IPS-18a (cell line): ENCODE data around the gene UGGT1.
"Not testable (repeated sequence)": the region's sequence is repeated elsewhere in the genome, so short reads cannot be mapped to it uniquely, and the experiment has no call there.

Experiments
- H3K27ac ChIP-seq: one replicate; pipeline ENCODE4 v1.5.1; 2013; ENCODE audit warnings: low read length
- H3K27me3 ChIP-seq: one replicate; pipeline ENCODE4 v1.6.1; 2013; ENCODE audit warnings: mild to moderate bottlenecking, low read length; ENCODE audit not compliant: control insufficient read depth, insufficient read depth
- H3K36me3 ChIP-seq: one replicate; pipeline ENCODE4 v1.6.1; 2013; ENCODE audit warnings: low read depth, low read length; ENCODE audit not compliant: control insufficient read depth
- H3K4me1 ChIP-seq: one replicate; pipeline ENCODE4 v1.6.1; 2013; ENCODE audit warnings: low read depth, low read length; ENCODE audit not compliant: control insufficient read depth
- H3K4me3 ChIP-seq: one replicate; pipeline ENCODE4 v1.5.1; 2013; ENCODE audit warnings: low read length
- H3K9ac ChIP-seq: one replicate; pipeline ENCODE4 v1.6.1; 2013; ENCODE audit warnings: mild to moderate bottlenecking, low read length, moderate library complexity
- H3K9me3 ChIP-seq: one replicate; pipeline ENCODE4 v1.6.1; 2013; ENCODE audit warnings: low read depth, low read length; ENCODE audit not compliant: control insufficient read depth

The UGGT1 gene

GRCh38 chr2:128160616-128161275, 69.7 kb downstream of the UGGT1 start:
- Histone ChIP-seq H3K9me3 (no peaks in the 10 kb centered on the region), H3K36me3 (peaks cover 64% of the 10 kb centered on the region), H3K4me3 (no peak overlapping the region), H3K4me1 (no peaks in the 10 kb centered on the region), H3K27ac (no peak overlapping the region), H3K27me3 (no peaks in the 10 kb centered on the region), H3K9ac (no peak overlapping the region)

- Histone ChIP-seq H3K9ac (no peak overlapping the region), H3K9me3 (no peaks in the 10 kb centered on the region), H3K27me3 (no peaks in the 10 kb centered on the region), H3K4me1 (no peaks in the 10 kb centered on the region), H3K4me3 (no peak overlapping the region), H3K27ac (no peak overlapping the region), H3K36me3 (peaks cover 65% of the 10 kb centered on the region)
Measured at GRCh38 chr2:128162266-128162665, 71.3 kb downstream of the UGGT1 start.

GRCh38 chr2:128164311-128164710, 73.3 kb downstream of the UGGT1 start:
- Histone ChIP-seq H3K4me3 (no peak overlapping the region), H3K9ac (no peak overlapping the region), H3K36me3 (peaks cover 62% of the 10 kb centered on the region), H3K27ac (no peak overlapping the region), H3K9me3 (no peaks in the 10 kb centered on the region), H3K4me1 (no peaks in the 10 kb centered on the region), H3K27me3 (no peaks in the 10 kb centered on the region)

- H3K9me3 ChIP-seq, result no peaks in the 10 kb centered on the region
- H3K36me3 ChIP-seq, result peaks cover 68% of the 10 kb centered on the region
- H3K9ac ChIP-seq, result no peak overlapping the region
- H3K4me3 ChIP-seq, result no peak overlapping the region
- no peaks in the 10 kb centered on the region for H3K27me3 ChIP-seq
- no peak overlapping the region for H3K27ac ChIP-seq
- no peaks in the 10 kb centered on the region for H3K4me1 ChIP-seq
Measured at GRCh38 chr2:128166746-128167353, 75.8 kb downstream of the UGGT1 start.

- no peak overlapping the region for H3K27ac ChIP-seq
- no peaks in the 10 kb centered on the region for H3K9me3 ChIP-seq
- no peak overlapping the region for H3K4me3 ChIP-seq
- H3K9ac ChIP-seq, result no peak overlapping the region
- peaks cover 81% of the 10 kb centered on the region for H3K36me3 ChIP-seq
- no peaks in the 10 kb centered on the region for H3K4me1 ChIP-seq
- H3K27me3 ChIP-seq, result no peaks in the 10 kb centered on the region
Measured at GRCh38 chr2:128169094-128169493, 78.1 kb downstream of the UGGT1 start.

- Histone ChIP-seq H3K9ac (no peak overlapping the region), H3K9me3 (no peaks in the 10 kb centered on the region), H3K27ac (no peak overlapping the region), H3K4me1 (no peaks in the 10 kb centered on the region), H3K4me3 (no peak overlapping the region), H3K27me3 (no peaks in the 10 kb centered on the region), H3K36me3 (peaks cover 78% of the 10 kb centered on the region)
Measured at GRCh38 chr2:128169497-128169896, 78.5 kb downstream of the UGGT1 start.

GRCh38 chr2:128169933-128170709, 79.1 kb downstream of the UGGT1 start:
- Histone ChIP-seq H3K27ac (no peak overlapping the region), H3K27me3 (no peaks in the 10 kb centered on the region), H3K9me3 (no peaks in the 10 kb centered on the region), H3K36me3 (peaks cover 78% of the 10 kb centered on the region), H3K9ac (no peak overlapping the region), H3K4me1 (no peaks in the 10 kb centered on the region), H3K4me3 (no peak overlapping the region)

GRCh38 chr2:128170776-128171175, 79.8 kb downstream of the UGGT1 start:
- Histone ChIP-seq H3K9me3 (no peaks in the 10 kb centered on the region), H3K27me3 (no peaks in the 10 kb centered on the region), H3K36me3 (peaks cover 83% of the 10 kb centered on the region), H3K9ac (no peak overlapping the region), H3K4me1 (no peaks in the 10 kb centered on the region), H3K27ac (no peak overlapping the region), H3K4me3 (no peak overlapping the region)

GRCh38 chr2:128172191-128172590, 81.2 kb downstream of the UGGT1 start:
- no peak overlapping the region for H3K4me3 ChIP-seq
- H3K27ac ChIP-seq, result no peak overlapping the region
- no peaks in the 10 kb centered on the region for H3K27me3 ChIP-seq
- H3K9ac ChIP-seq, result no peak overlapping the region
- no peaks in the 10 kb centered on the region for H3K4me1 ChIP-seq
- H3K36me3 ChIP-seq, result peaks cover 82% of the 10 kb centered on the region
- no peaks in the 10 kb centered on the region for H3K9me3 ChIP-seq

GRCh38 chr2:128174067-128174466, 83.1 kb downstream of the UGGT1 start:
- peaks cover 90% of the 10 kb centered on the region for H3K36me3 ChIP-seq
- not testable (repeated sequence) for H3K4me3 ChIP-seq, H3K4me1 ChIP-seq, H3K9me3 ChIP-seq, H3K27me3 ChIP-seq, H3K27ac ChIP-seq, H3K9ac ChIP-seq

GRCh38 chr2:128177315-128177714, 86.3 kb downstream of the UGGT1 start:
- H3K9ac ChIP-seq, result no peak overlapping the region
- H3K27me3 ChIP-seq, result no peaks in the 10 kb centered on the region
- H3K9me3 ChIP-seq, result no peaks in the 10 kb centered on the region
- H3K4me1 ChIP-seq, result no peaks in the 10 kb centered on the region
- H3K4me3 ChIP-seq, result no peak overlapping the region
- H3K27ac ChIP-seq, result no peak overlapping the region
- peaks cover 90% of the 10 kb centered on the region for H3K36me3 ChIP-seq
